Fibroblast of lung (primary cell): ENCODE data around the gene BBLN. TPM values are rescaled to one million over a fixed set of nuclear protein-coding genes. Genes with fewer than 3 reads are reported as not detected.

Source experiments
- DNase-seq, 2 donors: peaks; one replicate each; pipeline versions ENCODE4 v3.0.0 to v3.0.0-alpha.2; 2010; ENCODE audit warnings: low read depth in 2 of 2
- H2AFZ ChIP-seq: 2 replicates; pipeline ENCODE4 v1.5.1; 2012; ENCODE audit warnings: low read length, control low read depth, inconsistent platforms
- H3K27ac ChIP-seq: 2 replicates; pipeline ENCODE4 v1.5.1; 2011; ENCODE audit warnings: low read length, control low read depth; ENCODE audit not compliant: insufficient read depth
- H3K27me3 ChIP-seq: 2 replicates; pipeline ENCODE4 v1.5.1; 2011; ENCODE audit warnings: mild to moderate bottlenecking, low read length; ENCODE audit not compliant: control insufficient read depth, insufficient read depth
- H3K36me3 ChIP-seq: 2 replicates; pipeline ENCODE4 v1.5.1; 2011; ENCODE audit warnings: low read length; ENCODE audit not compliant: control insufficient read depth, insufficient read depth
- H3K4me1 ChIP-seq: 2 replicates; pipeline ENCODE4 v1.5.1; 2011; ENCODE audit warnings: low read length; ENCODE audit not compliant: control insufficient read depth, insufficient read depth; ENCODE audit errors: extremely low read depth
- H3K4me2 ChIP-seq: 2 replicates; pipeline ENCODE4 v1.5.1; 2011; ENCODE audit warnings: low read length, control low read depth; ENCODE audit not compliant: insufficient read depth; ENCODE audit errors: extremely low read depth
- H3K4me3 ChIP-seq, 4 experiments: fragments of 200-600 bp in 1 of 4; sonication (generic) in 1 of 4; replicated peaks in 1 of 4; 2 replicates each; pipeline ENCODE4 v1.5.1; 2011 to 2016; ENCODE audit warnings: low read length in 4 of 4, low read depth in 3 of 4, mild to moderate bottlenecking in 3 of 4, control low read depth in 2 of 4, inconsistent platforms in 1 of 4, mixed read lengths in 1 of 4; ENCODE audit not compliant: insufficient read depth in 1 of 4; ENCODE audit errors: control extremely low read depth in 1 of 4
- H3K79me2 ChIP-seq: 2 replicates; pipeline ENCODE4 v1.5.1; 2012; ENCODE audit warnings: mild to moderate bottlenecking, low read length, inconsistent platforms; ENCODE audit not compliant: control insufficient read depth, insufficient read depth
- H3K9ac ChIP-seq: 2 replicates; pipeline ENCODE4 v1.5.1; 2011; ENCODE audit warnings: mild to moderate bottlenecking, low read length, control low read depth; ENCODE audit not compliant: insufficient read depth
- H3K9me3 ChIP-seq: 2 replicates; pipeline ENCODE4 v1.5.1; 2012; ENCODE audit warnings: low read depth, low read length; ENCODE audit not compliant: control insufficient read depth, insufficient read depth
- H4K20me1 ChIP-seq: 2 replicates; pipeline ENCODE4 v1.5.1; 2011; ENCODE audit warnings: low read length; ENCODE audit not compliant: control insufficient read depth, insufficient read depth; ENCODE audit errors: extremely low read depth
- CTCF ChIP-seq, 2 donors: IDR thresholded peaks in 1 of 2; conservative IDR thresholded peaks in 1 of 2; 1 replicate in 1 of 2; 2 replicates in 1 of 2; pipeline ENCODE4 v1.5.1; 2011 to 2012; ENCODE audit warnings: low read length in 2 of 2, control low read depth in 1 of 2, inconsistent platforms in 1 of 2, low read depth in 1 of 2, mild to moderate bottlenecking in 1 of 2
- EZH2 ChIP-seq: IDR thresholded peaks from 2 replicates; pipeline ENCODE4 v1.5.1; 2012; ENCODE audit warnings: low read length, control low read depth, mild to moderate bottlenecking; ENCODE audit errors: missing control alignments
- polyA plus RNA-seq, 2 donors: library from polyadenylated mRNA; depleted of rRNA in 1 of 2; stranded (reverse) in 1 of 2; unstranded in 1 of 2; fragments of >200 nt; gene quantifications; 2 replicates each; pipeline ENCODE4 v1.2.1, GENCODE V29; 2011 to 2012; ENCODE audit warnings: missing spikeins in 1 of 2
- total RNA-seq: library from RNA; depleted of rRNA; stranded (reverse); fragments of >200 nt; gene quantifications from 2 replicates; pipeline ENCODE4 v1.2.1, GENCODE V29; 2014

Gene BBLN
- total and polyA plus RNA-seq, 2 donors (not counting 1 experiment from before 2014, with no cell fraction given): 23.8 to 29.4 TPM

DNA sequence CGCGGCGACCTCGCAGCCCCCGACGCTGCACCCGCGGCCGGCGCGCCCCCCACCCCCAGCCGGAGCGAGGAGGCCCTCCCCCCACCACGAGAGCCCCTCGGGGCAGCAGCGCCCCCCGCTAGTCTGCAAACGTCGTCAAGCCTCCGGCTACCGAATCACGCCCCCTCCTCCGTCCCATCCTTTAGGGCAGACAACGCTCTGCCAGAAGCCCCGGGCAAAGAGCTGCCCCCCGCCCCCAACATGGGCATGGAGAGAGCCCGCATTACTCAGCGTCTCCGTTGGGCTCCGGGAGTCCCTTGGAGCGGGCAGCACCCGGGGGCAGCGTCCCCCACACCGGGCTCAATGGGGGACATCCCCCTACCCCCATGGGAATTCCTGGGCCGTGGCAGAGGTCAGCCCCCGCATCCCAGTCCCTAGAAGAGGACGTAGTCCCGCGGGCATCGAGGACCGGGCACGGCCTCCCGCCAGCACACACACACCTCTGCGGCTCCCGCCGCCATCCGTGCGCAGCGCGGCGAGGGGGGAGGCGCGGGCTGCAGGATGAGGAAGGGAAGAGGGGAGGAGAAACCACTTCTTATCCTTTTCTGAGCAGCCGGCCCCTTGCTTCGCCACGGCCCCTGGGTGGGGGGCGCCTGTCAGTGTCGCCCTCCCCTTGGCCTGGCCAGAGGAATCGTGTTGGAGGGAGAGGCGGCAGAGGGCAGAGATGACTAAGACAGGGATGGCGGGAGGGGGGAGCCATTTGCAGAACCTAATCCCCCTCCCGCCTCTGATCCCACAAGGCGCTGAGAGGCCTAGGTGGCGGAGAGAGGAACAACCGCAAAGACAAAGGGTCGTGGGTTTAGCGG, 43.9 kb downstream of the BBLN start:
- H4K20me1 ChIP-seq: no peaks in the 10 kb centered on the region
- no peak for TF ChIP-seq EZH2
- TF ChIP-seq CTCF (conservative IDR thresholded peaks at IDR 0.05 in 1 of 2, IDR thresholded peaks at IDR 0.05 in 1 of 2; ENCODE audit: low read depth in 1 of 2, low read length in 2 of 2): peak in 1 of 2 donors; percentile 6
- peak overlapping the region; percentile 24 for H2AFZ ChIP-seq

DNA sequence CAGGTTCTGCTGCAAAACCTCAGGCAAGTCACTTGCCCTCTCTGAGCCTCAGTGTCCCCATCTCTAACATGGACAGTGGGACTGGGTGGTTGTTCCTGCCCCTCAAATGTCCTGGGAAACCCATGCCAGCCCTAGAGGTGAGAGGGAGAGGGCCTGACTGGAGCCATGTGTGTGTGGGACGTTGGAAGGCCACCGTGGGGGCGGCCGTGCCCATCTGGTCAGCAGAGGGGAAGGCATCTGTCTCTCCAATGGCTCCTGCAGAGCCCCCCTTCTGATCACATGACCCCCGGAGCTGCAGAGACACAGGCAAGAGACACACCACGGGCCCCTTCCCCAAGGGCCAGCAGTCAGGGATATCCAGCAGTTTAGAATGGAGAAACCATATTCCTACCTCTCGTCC, 44.8 kb downstream of the BBLN start:
- Histone ChIP-seq H3K36me3 (no peaks in the 10 kb centered on the region), H2AFZ (no peak overlapping the region), H4K20me1 (no peaks in the 10 kb centered on the region), H3K4me1 (no peaks in the 10 kb centered on the region), H3K9me3 (no peaks in the 10 kb centered on the region), H3K27ac (no peak overlapping the region), H3K9ac (no peak overlapping the region), H3K4me3 (peak overlapping the region in 1 of 4 experiments; percentile 73), H3K79me2 (no peaks in the 10 kb centered on the region), H3K4me2 (peak overlapping the region; percentile 72), H3K27me3 (no peaks in the 10 kb centered on the region)
- DNase-seq: no peak
- TF ChIP-seq CTCF (conservative IDR thresholded peaks at IDR 0.05 in 1 of 2, IDR thresholded peaks at IDR 0.05 in 1 of 2; ENCODE audit: low read depth in 1 of 2, low read length in 2 of 2) (no peak), EZH2 (no peak)

More for the DNA sequence above, 43.9 kb downstream of the BBLN start:
- Histone ChIP-seq H3K27me3 (no peaks in the 10 kb centered on the region), H3K4me2 (peak overlapping the region; percentile 87), H3K9ac (peak overlapping the region; percentile 53), H3K79me2 (no peaks in the 10 kb centered on the region), H3K27ac (no peak overlapping the region), H3K4me3 (peak overlapping the region; percentile 64 to 73 (median 68)), H3K36me3 (no peaks in the 10 kb centered on the region), H3K9me3 (no peaks in the 10 kb centered on the region), H3K4me1 (no peaks in the 10 kb centered on the region)
- peak; percentile 26 to 57 for DNase-seq

- no peaks in the 10 kb centered on the region for H3K27me3 ChIP-seq
- peak overlapping the region in 1 of 4 experiments; percentile 73 for H3K4me3 ChIP-seq
- H3K9ac ChIP-seq: no peak overlapping the region
- no peak overlapping the region for H3K27ac ChIP-seq
- no peak for DNase-seq
- TF ChIP-seq CTCF (conservative IDR thresholded peaks at IDR 0.05 in 1 of 2, IDR thresholded peaks at IDR 0.05 in 1 of 2; ENCODE audit: low read depth in 1 of 2, low read length in 2 of 2): no peak
- no peak for TF ChIP-seq EZH2
- no peaks in the 10 kb centered on the region for H3K36me3 ChIP-seq
- H3K4me1 ChIP-seq: no peaks in the 10 kb centered on the region
- no peaks in the 10 kb centered on the region for H3K79me2 ChIP-seq
- H3K4me2 ChIP-seq: no peak overlapping the region
- no peaks in the 10 kb centered on the region for H4K20me1 ChIP-seq
- H2AFZ ChIP-seq: no peak overlapping the region
- H3K9me3 ChIP-seq: no peaks in the 10 kb centered on the region
These were observed 45.4 kb downstream of the BBLN start for GRCh38 chr9:128205296-128205944.
